HepG2 (cell line): ENCODE data around the gene DYTN. TPM values are rescaled to one million over a fixed set of nuclear protein-coding genes. Genes with fewer than 3 reads are reported as not detected.

Experiments used
- BHLHE40 ChIP-seq: IDR thresholded peaks from 2 replicates; pipeline ENCODE4 v1.6.1; 2011; ENCODE audit warnings: low read length, improper control_type of control experiment
- FLYWCH1 ChIP-seq: sonication (generic); formaldehyde crosslinking; IDR thresholded peaks from 2 replicates; pipeline ENCODE4 v1.8.1; 2023; ENCODE audit warnings: mild to moderate bottlenecking, missing genetic modification reagents
- FOXK1 ChIP-seq: sonication (generic); formaldehyde crosslinking; IDR thresholded peaks from 2 replicates; pipeline ENCODE4 v1.4.0; 2020; ENCODE audit warnings: low read depth, missing genetic modification reagents, borderline replicate concordance
- HOXA5 ChIP-seq: sonication (generic); formaldehyde crosslinking; IDR thresholded peaks from 2 replicates; pipeline ENCODE4 v1.4.0; 2020; ENCODE audit warnings: missing genetic modification reagents
- KMT2A ChIP-seq: sonication (generic); formaldehyde crosslinking; IDR thresholded peaks from 2 replicates; pipeline ENCODE4 v1.4.0; 2020; ENCODE audit warnings: missing genetic modification reagents
- PAXIP1 ChIP-seq: sonication (generic); formaldehyde crosslinking; conservative IDR thresholded peaks from 2 replicates; pipeline ENCODE4 v1.4.0; 2020; ENCODE audit warnings: mild to moderate bottlenecking, missing genetic modification reagents, moderate library complexity
- RAD51 ChIP-seq: fragments of 450-650 bp; IDR thresholded peaks from 2 replicates; pipeline ENCODE4 v1.6.1; 2016; ENCODE audit warnings: borderline replicate concordance
- REPIN1 ChIP-seq: sonication (generic); formaldehyde crosslinking; IDR thresholded peaks from 2 replicates; pipeline ENCODE4 v1.8.0; 2022; ENCODE audit warnings: missing genetic modification reagents, low read depth, mild to moderate bottlenecking, borderline replicate concordance
- ZNF264 ChIP-seq: sonication (generic); formaldehyde crosslinking; IDR thresholded peaks from 2 replicates; pipeline ENCODE4 v1.4.0; 2020; ENCODE audit warnings: missing genetic modification reagents
- ZNF281 ChIP-seq: sonication (generic); formaldehyde crosslinking; IDR thresholded peaks from 2 replicates; pipeline ENCODE4 v1.4.0; 2020; ENCODE audit warnings: missing genetic modification reagents, borderline replicate concordance
- polyA plus RNA-seq, 8 experiments: library from polyadenylated mRNA; depleted of rRNA in 3 of 8; stranded (reverse) in 7 of 8; unstranded in 1 of 8; fragments of >200 nt; fragmentation: Illumina TruSeq in 4 of 8; extraction: Trizol in 4 of 8; gene quantifications; 2 replicates each; pipeline versions ENCODE4 v1.2.1 to v1.2.3, GENCODE V29; 2011 to 2016; ENCODE audit warnings: low read depth in 4 of 8, missing spikeins in 1 of 8, mixed read lengths in 1 of 8; ENCODE audit not compliant: insufficient read depth in 1 of 8
- total RNA-seq, 5 experiments: library from RNA; depleted of rRNA; stranded (reverse); fragments of >200 nt; fragmentation: Illumina TruSeq; extraction: Trizol; gene quantifications; 2 replicates each; pipeline ENCODE4 v1.2.3, GENCODE V29; 2016; ENCODE audit warnings: low read depth in 1 of 5
- TF ChIP-seq, protein P1 (sequence below): sonication (generic); formaldehyde crosslinking; IDR thresholded peaks from 2 replicates; pipeline ENCODE4 v1.8.1; 2022; ENCODE audit warnings: low read depth, mild to moderate bottlenecking, missing genetic modification reagents
- TF ChIP-seq, protein P2 (sequence below): sonication (generic); formaldehyde crosslinking; conservative IDR thresholded peaks from 2 replicates; pipeline ENCODE4 v1.8.0; 2022; ENCODE audit warnings: low read depth, missing genetic modification reagents
- TF ChIP-seq, protein P3 (sequence below): sonication (generic); formaldehyde crosslinking; IDR thresholded peaks from 2 replicates; pipeline ENCODE4 v1.5.1; 2020; ENCODE audit warnings: mild to moderate bottlenecking, missing genetic modification reagents, borderline replicate concordance

The DYTN gene
- total and polyA plus RNA-seq, 2 of the 13 experiments (the other 11 are each of a cell fraction or from before 2014, with no cell fraction given): not detected

- TF ChIP-seq PAXIP1 (CRISPR knock-in tag) (no peak), REPIN1 (no peak), ZNF264 (CRISPR knock-in tag) (no peak), HOXA5 (CRISPR knock-in tag) (no peak), FLYWCH1 (no peak), BHLHE40 (no peak), FOXK1 (no peak), ZNF281 (CRISPR knock-in tag) (no peak), RAD51 (no peak), KMT2A (CRISPR knock-in tag) (no peak)
- TF ChIP-seq, protein P1, sequence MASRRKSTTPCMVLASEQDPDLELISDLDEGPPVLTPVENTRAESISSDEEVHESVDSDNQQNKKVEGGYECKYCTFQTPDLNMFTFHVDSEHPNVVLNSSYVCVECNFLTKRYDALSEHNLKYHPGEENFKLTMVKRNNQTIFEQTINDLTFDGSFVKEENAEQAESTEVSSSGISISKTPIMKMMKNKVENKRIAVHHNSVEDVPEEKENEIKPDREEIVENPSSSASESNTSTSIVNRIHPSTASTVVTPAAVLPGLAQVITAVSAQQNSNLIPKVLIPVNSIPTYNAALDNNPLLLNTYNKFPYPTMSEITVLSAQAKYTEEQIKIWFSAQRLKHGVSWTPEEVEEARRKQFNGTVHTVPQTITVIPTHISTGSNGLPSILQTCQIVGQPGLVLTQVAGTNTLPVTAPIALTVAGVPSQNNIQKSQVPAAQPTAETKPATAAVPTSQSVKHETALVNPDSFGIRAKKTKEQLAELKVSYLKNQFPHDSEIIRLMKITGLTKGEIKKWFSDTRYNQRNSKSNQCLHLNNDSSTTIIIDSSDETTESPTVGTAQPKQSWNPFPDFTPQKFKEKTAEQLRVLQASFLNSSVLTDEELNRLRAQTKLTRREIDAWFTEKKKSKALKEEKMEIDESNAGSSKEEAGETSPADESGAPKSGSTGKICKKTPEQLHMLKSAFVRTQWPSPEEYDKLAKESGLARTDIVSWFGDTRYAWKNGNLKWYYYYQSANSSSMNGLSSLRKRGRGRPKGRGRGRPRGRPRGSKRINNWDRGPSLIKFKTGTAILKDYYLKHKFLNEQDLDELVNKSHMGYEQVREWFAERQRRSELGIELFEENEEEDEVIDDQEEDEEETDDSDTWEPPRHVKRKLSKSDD (CRISPR knock-in tag): no peak
- TF ChIP-seq, protein P2, sequence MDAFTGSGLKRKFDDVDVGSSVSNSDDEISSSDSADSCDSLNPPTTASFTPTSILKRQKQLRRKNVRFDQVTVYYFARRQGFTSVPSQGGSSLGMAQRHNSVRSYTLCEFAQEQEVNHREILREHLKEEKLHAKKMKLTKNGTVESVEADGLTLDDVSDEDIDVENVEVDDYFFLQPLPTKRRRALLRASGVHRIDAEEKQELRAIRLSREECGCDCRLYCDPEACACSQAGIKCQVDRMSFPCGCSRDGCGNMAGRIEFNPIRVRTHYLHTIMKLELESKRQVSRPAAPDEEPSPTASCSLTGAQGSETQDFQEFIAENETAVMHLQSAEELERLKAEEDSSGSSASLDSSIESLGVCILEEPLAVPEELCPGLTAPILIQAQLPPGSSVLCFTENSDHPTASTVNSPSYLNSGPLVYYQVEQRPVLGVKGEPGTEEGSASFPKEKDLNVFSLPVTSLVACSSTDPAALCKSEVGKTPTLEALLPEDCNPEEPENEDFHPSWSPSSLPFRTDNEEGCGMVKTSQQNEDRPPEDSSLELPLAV: no peak
- TF ChIP-seq, protein P3, sequence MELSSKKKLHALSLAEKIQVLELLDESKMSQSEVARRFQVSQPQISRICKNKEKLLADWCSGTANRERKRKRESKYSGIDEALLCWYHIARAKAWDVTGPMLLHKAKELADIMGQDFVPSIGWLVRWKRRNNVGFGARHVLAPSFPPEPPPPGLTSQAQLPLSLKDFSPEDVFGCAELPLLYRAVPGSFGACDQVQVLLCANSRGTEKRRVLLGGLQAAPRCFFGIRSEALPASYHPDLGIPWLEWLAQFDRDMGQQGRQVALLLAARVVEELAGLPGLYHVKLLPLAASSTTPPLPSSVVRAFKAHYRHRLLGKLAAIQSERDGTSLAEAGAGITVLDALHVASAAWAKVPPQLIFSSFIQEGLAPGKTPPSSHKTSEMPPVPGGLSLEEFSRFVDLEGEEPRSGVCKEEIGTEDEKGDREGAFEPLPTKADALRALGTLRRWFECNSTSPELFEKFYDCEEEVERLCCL (CRISPR knock-in tag): no peak
Measured at GRCh38 chr2:206713746-206714145, 4.5 kb downstream of the DYTN start (continued).
